Esophagus squamous epithelium (tissue), 4 donors: ENCODE results near the gene TRIM27.

Source experiments
- POLR2A ChIP-seq, 4 donors: fragments of 450-650 bp; IDR thresholded peaks; one replicate each; pipeline ENCODE4 v1.6.1; 2017; ENCODE audit warnings: antibody characterized with exemption in 4 of 4, mild to moderate bottlenecking in 4 of 4, moderate library complexity in 3 of 4
- TF ChIP-seq, protein P1 (sequence below), 6 experiments: fragments of 450-650 bp in 4 of 6; fragments of 200-600 bp in 2 of 6; sonication (generic) in 2 of 6; IDR thresholded peaks; one replicate each; pipeline ENCODE4 v1.5.1; 2016 to 2019; ENCODE audit warnings: antibody characterized with exemption in 6 of 6, mild to moderate bottlenecking in 4 of 6, moderate library complexity in 4 of 6

- TF ChIP-seq, protein P1, sequence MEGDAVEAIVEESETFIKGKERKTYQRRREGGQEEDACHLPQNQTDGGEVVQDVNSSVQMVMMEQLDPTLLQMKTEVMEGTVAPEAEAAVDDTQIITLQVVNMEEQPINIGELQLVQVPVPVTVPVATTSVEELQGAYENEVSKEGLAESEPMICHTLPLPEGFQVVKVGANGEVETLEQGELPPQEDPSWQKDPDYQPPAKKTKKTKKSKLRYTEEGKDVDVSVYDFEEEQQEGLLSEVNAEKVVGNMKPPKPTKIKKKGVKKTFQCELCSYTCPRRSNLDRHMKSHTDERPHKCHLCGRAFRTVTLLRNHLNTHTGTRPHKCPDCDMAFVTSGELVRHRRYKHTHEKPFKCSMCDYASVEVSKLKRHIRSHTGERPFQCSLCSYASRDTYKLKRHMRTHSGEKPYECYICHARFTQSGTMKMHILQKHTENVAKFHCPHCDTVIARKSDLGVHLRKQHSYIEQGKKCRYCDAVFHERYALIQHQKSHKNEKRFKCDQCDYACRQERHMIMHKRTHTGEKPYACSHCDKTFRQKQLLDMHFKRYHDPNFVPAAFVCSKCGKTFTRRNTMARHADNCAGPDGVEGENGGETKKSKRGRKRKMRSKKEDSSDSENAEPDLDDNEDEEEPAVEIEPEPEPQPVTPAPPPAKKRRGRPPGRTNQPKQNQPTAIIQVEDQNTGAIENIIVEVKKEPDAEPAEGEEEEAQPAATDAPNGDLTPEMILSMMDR (IDR thresholded peaks at IDR 0.05): no peak
- TF ChIP-seq POLR2A (IDR thresholded peaks at IDR 0.05): no peak
Measured at GRCh38 chr6:28953585-28954258, 29.9 kb upstream of the TRIM27 start.
